Central memory CD8-positive, alpha-beta T cell (primary cell): ENCODE measurements around the gene CDH20.

Experiments
- ATAC-seq: fragments of 150-1000 bp; cut with Tn5 transposase; replicated peaks from 2 replicates; pipeline ENCODE4 v1.10.0; 2022; ENCODE audit warnings: mild to moderate bottlenecking, moderate FRiP score, moderate number of reproducible peaks; ENCODE audit not compliant: poor library complexity, severe bottlenecking; ENCODE audit errors: extremely low read depth
- DNase-seq, 2 donors: peaks; one replicate each; pipeline ENCODE4 v3.0.0; 2021; ENCODE audit warnings: low spot score in 2 of 2
- H3K27ac Mint-ChIP-seq: one replicate; pipeline ENCODE4 v1.8.0; 2022; ENCODE audit warnings: low read depth, mild to moderate bottlenecking, moderate library complexity, mixed read lengths
- H3K27me3 Mint-ChIP-seq: one replicate; pipeline ENCODE4 v1.8.0; 2022; ENCODE audit warnings: mixed read lengths
- H3K36me3 Mint-ChIP-seq: one replicate; pipeline ENCODE4 v1.8.0; 2022; ENCODE audit warnings: mild to moderate bottlenecking, moderate library complexity, mixed read lengths; ENCODE audit not compliant: insufficient read depth
- H3K4me1 Mint-ChIP-seq: one replicate; pipeline ENCODE4 v1.8.0; 2022; ENCODE audit warnings: mixed read lengths
- H3K4me3 Mint-ChIP-seq: one replicate; pipeline ENCODE4 v1.8.0; 2022; ENCODE audit warnings: mild to moderate bottlenecking, moderate library complexity, mixed read lengths
- H3K9me3 Mint-ChIP-seq: one replicate; pipeline ENCODE4 v1.8.0; 2022; ENCODE audit warnings: mixed read lengths

CDH20 gene

DNA sequence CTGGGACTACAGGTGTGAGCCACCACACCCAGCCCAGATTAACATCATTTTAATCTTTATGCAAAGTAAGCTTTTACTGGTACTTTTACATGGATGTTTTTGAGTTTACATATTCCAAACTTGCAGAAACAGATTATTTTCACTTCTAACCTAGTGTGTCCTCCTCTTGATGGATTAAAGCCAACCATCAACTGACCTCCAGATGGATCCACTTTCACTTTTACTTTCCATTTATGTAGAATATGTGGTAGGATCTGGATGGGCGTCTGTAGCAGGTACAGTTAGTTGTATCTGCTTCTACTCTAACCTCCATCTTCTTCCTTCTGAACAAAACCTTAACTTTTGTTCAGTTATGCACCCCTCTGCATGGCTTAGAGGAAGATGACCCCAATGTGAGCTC is 264.1 kb downstream of the CDH20 start:
- Mint-ChIP-seq H3K9me3 (no peaks in the 10 kb centered on the region), H3K27me3 (peaks cover 25% of the 10 kb centered on the region), H3K4me3 (no peak overlapping the region), H3K27ac (no peak overlapping the region), H3K4me1 (no peaks in the 10 kb centered on the region), H3K36me3 (no peaks in the 10 kb centered on the region)
- ATAC-seq (no peak), DNase-seq (no peak)

DNA sequence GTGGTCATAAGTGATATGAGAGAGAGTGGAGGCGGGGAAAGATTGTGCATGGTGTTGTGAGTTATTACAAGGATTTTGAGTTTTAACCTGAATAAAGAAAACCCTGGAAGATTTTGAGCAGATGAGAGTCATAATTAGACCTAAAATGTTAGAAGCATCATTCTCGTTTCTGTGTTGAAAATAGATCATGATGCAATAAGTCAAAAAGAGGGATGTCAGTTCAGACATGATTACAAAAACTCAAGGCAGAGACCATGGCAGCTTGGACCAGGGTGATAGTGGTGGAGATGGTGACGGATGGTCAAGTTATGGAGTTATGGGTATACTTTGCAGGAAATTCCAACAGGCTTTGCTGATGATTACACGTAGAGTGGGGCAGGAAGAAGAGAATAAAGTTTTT is 267.2 kb downstream of the CDH20 start:
- Mint-ChIP-seq H3K4me1 (no peaks in the 10 kb centered on the region), H3K36me3 (no peaks in the 10 kb centered on the region), H3K4me3 (no peak overlapping the region), H3K27me3 (peaks cover 46% of the 10 kb centered on the region), H3K9me3 (no peaks in the 10 kb centered on the region), H3K27ac (no peak overlapping the region)
- DNase-seq (no peak), ATAC-seq (no peak)

DNA sequence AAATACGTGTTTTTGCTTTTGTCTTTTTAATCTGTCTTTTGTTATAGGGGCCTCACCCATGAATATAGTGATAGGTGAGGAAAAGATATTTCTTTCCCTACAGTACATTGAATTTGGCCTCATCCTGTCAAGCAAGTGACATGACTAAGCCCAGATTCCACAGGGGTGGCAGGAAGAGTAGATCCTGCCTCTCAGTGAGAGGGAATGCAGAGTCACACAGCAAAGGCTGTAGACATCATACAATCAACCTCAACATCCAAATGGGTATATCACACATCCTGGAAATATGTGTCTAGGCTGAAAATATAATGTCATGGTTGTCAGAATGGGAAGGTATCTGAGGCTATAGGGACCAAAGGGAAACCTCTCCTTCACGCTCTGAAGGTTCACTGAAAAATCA is 269.6 kb downstream of the CDH20 start:
- no peaks in the 10 kb centered on the region for H3K4me1 Mint-ChIP-seq

More for the DNA sequence above, 269.6 kb downstream of the CDH20 start:
- no peaks in the 10 kb centered on the region for H3K9me3 Mint-ChIP-seq
- no peak overlapping the region for H3K27ac Mint-ChIP-seq
- no peak overlapping the region for H3K4me3 Mint-ChIP-seq
- H3K27me3 Mint-ChIP-seq = peaks cover 56% of the 10 kb centered on the region
- no peak for DNase-seq
- no peaks in the 10 kb centered on the region for H3K36me3 Mint-ChIP-seq
- ATAC-seq = no peak
